ENCODE measurements around the gene ATP10B.

ATP10B gene

GRCh38 chr5:160513485-160513884, 338.5 kb downstream of the ATP10B start:
- DNase-seq (ENCODE audit: low read depth in 2 of 2), result no peak

All from activated CD4-positive, alpha-beta T cell treated with anti-CD3 and anti-CD28 coated beads for 24 hours (primary cell).